Right lung (tissue), 5 donors: ENCODE measurements around the gene SCYGR4. TPM values are rescaled to one million over a fixed set of nuclear protein-coding genes. Genes with fewer than 3 reads are reported as not detected.

Experiments
- DNase-seq, 2 donors: peaks; one replicate each; pipeline ENCODE4 v3.0.0-alpha.2; 2013
- polyA plus RNA-seq, 5 donors: library from polyadenylated mRNA; unstranded; fragments of 120-200 nt; gene quantifications; one replicate each; pipeline versions ENCODE4 v1.2.1 to v1.2.3, GENCODE V29; 2013; ENCODE audit warnings: inconsistent platforms in 1 of 5, low replicate concordance in 1 of 5; ENCODE audit not compliant: insufficient read length in 5 of 5, insufficient read depth in 1 of 5

Gene SCYGR4
- polyA plus RNA-seq, 5 donors = 0.10 to 0.22 (median 0.13) TPM; not detected in 1

- DNase-seq = no peak
Observed at GRCh38 chr2:227613272-227613660, 4.0 kb upstream of the SCYGR4 start.

GRCh38 chr2:227614246-227614645, 3.1 kb upstream of the SCYGR4 start:
- DNase-seq = no peak

- DNase-seq = no peak
Observed at GRCh38 chr2:227614740-227615139, 2.6 kb upstream of the SCYGR4 start, which contains the start of gene SCYGR3. TSS of gene SCYGR3 (minus strand) at chr2:227614840. CDS start at chr2:227614840, 0 bp downstream.

GRCh38 chr2:227615181-227615580, 2.1 kb upstream of the SCYGR4 start:
- DNase-seq = no peak

- DNase-seq = no peak
Observed at GRCh38 chr2:227615906-227616305, 1.4 kb upstream of the SCYGR4 start.

GRCh38 chr2:227616631-227617030, 667 bp upstream of the SCYGR4 start:
- DNase-seq = no peak

- DNase-seq = no peak
Observed at GRCh38 chr2:227623226-227623625, 5.9 kb downstream of the SCYGR4 start.

GRCh38 chr2:227625420-227625819, 8.1 kb downstream of the SCYGR4 start:
- no peak for DNase-seq

- no peak for DNase-seq
Observed at GRCh38 chr2:227626580-227627151, 9.4 kb downstream of the SCYGR4 start.

- DNase-seq = no peak
Observed at GRCh38 chr2:227627769-227628168, 10.5 kb downstream of the SCYGR4 start.

- DNase-seq = no peak
Observed at GRCh38 chr2:227629435-227629834, 12.1 kb downstream of the SCYGR4 start.

- no peak for DNase-seq
Observed at GRCh38 chr2:227630322-227630721, 13.0 kb downstream of the SCYGR4 start.

GRCh38 chr2:227632827-227633226, 15.5 kb downstream of the SCYGR4 start:
- DNase-seq = no peak

- no peak for DNase-seq
Observed at GRCh38 chr2:227634201-227634600, 16.9 kb downstream of the SCYGR4 start.

- no peak for DNase-seq
Observed at GRCh38 chr2:227642656-227643055, 25.4 kb downstream of the SCYGR4 start.

- DNase-seq = no peak
Observed at GRCh38 chr2:227643990-227644551, 26.8 kb downstream of the SCYGR4 start.

- DNase-seq = no peak
Observed at GRCh38 chr2:227653419-227653818, 36.1 kb downstream of the SCYGR4 start.

GRCh38 chr2:227654426-227654825, 37.1 kb downstream of the SCYGR4 start:
- no peak for DNase-seq

GRCh38 chr2:227655454-227655853, 38.2 kb downstream of the SCYGR4 start:
- no peak for DNase-seq

GRCh38 chr2:227657199-227657845, 40.0 kb downstream of the SCYGR4 start:
- peak in 1 of 2 donors; percentile 9 for DNase-seq

GRCh38 chr2:227661025-227661649, 43.8 kb downstream of the SCYGR4 start:
- DNase-seq = no peak

- no peak for DNase-seq
Observed at GRCh38 chr2:227661827-227662226, 44.5 kb downstream of the SCYGR4 start.
